Nephron (organoid): Measurements from ENCODE around the gene SMIM35.

Experiments used
- H3K27ac Mint-ChIP-seq, 3 experiments: 2 replicates each; pipeline ENCODE4 v1.8.0; 2020; ENCODE audit warnings: mixed read lengths in 3 of 3, mild to moderate bottlenecking in 2 of 3, moderate library complexity in 1 of 3
- H3K27me3 Mint-ChIP-seq: 2 replicates; pipeline ENCODE4 v1.8.0; 2021; ENCODE audit warnings: low read depth, mild to moderate bottlenecking, moderate library complexity, mixed read lengths
- H3K36me3 Mint-ChIP-seq: 2 replicates; pipeline ENCODE4 v1.8.0; 2020; ENCODE audit warnings: low read depth, mixed read lengths
- H3K4me1 Mint-ChIP-seq: 2 replicates; pipeline ENCODE4 v1.8.0; 2020; ENCODE audit warnings: mixed read lengths
- H3K4me3 Mint-ChIP-seq, 3 experiments: 2 replicates each; pipeline ENCODE4 v1.8.0; 2020; ENCODE audit warnings: mild to moderate bottlenecking in 3 of 3, mixed read lengths in 3 of 3, moderate library complexity in 2 of 3
- H3K9me3 Mint-ChIP-seq: 2 replicates; pipeline ENCODE4 v1.8.0; 2020; ENCODE audit warnings: mixed read lengths
- CTCF ChIP-seq, 3 experiments: fragments of 200-600 bp; sonication (generic); IDR thresholded peaks; one replicate each; pipeline ENCODE4 v1.5.0; 2021; ENCODE audit warnings: antibody characterized with exemption in 3 of 3; ENCODE audit not compliant: unreplicated experiment in 3 of 3

The SMIM35 gene

GRCh38 chr11:117960406-117960805, 126.4 kb downstream of the SMIM35 start:
- no peak for TF ChIP-seq CTCF (IDR thresholded peaks at IDR 0.05; ENCODE audit: unreplicated experiment in 3 of 3)
- H3K4me1 Mint-ChIP-seq, result no peaks in the 10 kb centered on the region
- H3K27ac Mint-ChIP-seq, result no peak overlapping the region
- H3K9me3 Mint-ChIP-seq, result peaks cover 18% of the 10 kb centered on the region
- H3K36me3 Mint-ChIP-seq, result no peaks in the 10 kb centered on the region
- H3K4me3 Mint-ChIP-seq, result no peak overlapping the region
- no peaks in the 10 kb centered on the region for H3K27me3 Mint-ChIP-seq

GRCh38 chr11:117959438-117960149, 127.2 kb downstream of the SMIM35 start:
- Mint-ChIP-seq H3K9me3 (peaks cover 18% of the 10 kb centered on the region), H3K4me1 (no peaks in the 10 kb centered on the region)

GRCh38 chr11:117958949-117959348, 127.8 kb downstream of the SMIM35 start:
- no peak overlapping the region for H3K4me3 Mint-ChIP-seq
- no peaks in the 10 kb centered on the region for H3K4me1 Mint-ChIP-seq
- peaks cover 18% of the 10 kb centered on the region for H3K9me3 Mint-ChIP-seq
- no peaks in the 10 kb centered on the region for H3K36me3 Mint-ChIP-seq
- TF ChIP-seq CTCF (IDR thresholded peaks at IDR 0.05; ENCODE audit: unreplicated experiment in 3 of 3), result no peak
- H3K27ac Mint-ChIP-seq, result no peak overlapping the region
- no peaks in the 10 kb centered on the region for H3K27me3 Mint-ChIP-seq

More at GRCh38 chr11:117959438-117960149, 127.2 kb downstream of the SMIM35 start:
- H3K4me3 Mint-ChIP-seq, result no peak overlapping the region
- no peak for TF ChIP-seq CTCF (IDR thresholded peaks at IDR 0.05; ENCODE audit: unreplicated experiment in 3 of 3)
- no peaks in the 10 kb centered on the region for H3K36me3 Mint-ChIP-seq
- no peaks in the 10 kb centered on the region for H3K27me3 Mint-ChIP-seq
- no peak overlapping the region for H3K27ac Mint-ChIP-seq
